Mesenchymal stem cell (in vitro differentiated cells and primary cell): ENCODE data around the gene ECI1.

Source experiments
- DNase-seq: peaks from one replicate; pipeline ENCODE4 v3.0.0-alpha.2; 2013
- H2AFZ ChIP-seq: one replicate; pipeline ENCODE4 v1.6.1; 2013; ENCODE audit warnings: low read depth, mild to moderate bottlenecking, control low read depth, inconsistent platforms, low read length, moderate library complexity
- H2AK5ac ChIP-seq: 2 replicates; pipeline ENCODE4 v1.6.1; 2013; ENCODE audit warnings: low read length, moderate library complexity, mild to moderate bottlenecking, inconsistent platforms; ENCODE audit not compliant: severe bottlenecking
- H2BK120ac ChIP-seq: one replicate; pipeline ENCODE4 v1.6.1; 2013; ENCODE audit warnings: low read depth, mild to moderate bottlenecking, inconsistent platforms, low read length, moderate library complexity
- H2BK12ac ChIP-seq, 2 experiments: one replicate each; pipeline ENCODE4 v1.6.1; 2013; ENCODE audit warnings: inconsistent platforms in 2 of 2, low read length in 2 of 2, mild to moderate bottlenecking in 2 of 2, moderate library complexity in 2 of 2, control low read depth in 1 of 2
- H2BK15ac ChIP-seq: one replicate; pipeline ENCODE4 v1.6.1; 2013; ENCODE audit warnings: mild to moderate bottlenecking, low read depth, inconsistent platforms; ENCODE audit not compliant: poor library complexity, severe bottlenecking
- H2BK5ac ChIP-seq: 2 replicates; pipeline ENCODE4 v1.6.1; 2013; ENCODE audit warnings: low read depth, mild to moderate bottlenecking, low read length, control low read depth, inconsistent platforms; ENCODE audit not compliant: poor library complexity, severe bottlenecking
- H3K14ac ChIP-seq, 2 experiments: one replicate each; pipeline ENCODE4 v1.6.1; 2013; ENCODE audit warnings: inconsistent platforms in 2 of 2, low read length in 2 of 2, control low read depth in 1 of 2, mild to moderate bottlenecking in 1 of 2, moderate library complexity in 1 of 2
- H3K18ac ChIP-seq, 2 experiments: one replicate each; pipeline ENCODE4 v1.6.1; 2013; ENCODE audit warnings: inconsistent platforms in 2 of 2, low read length in 2 of 2, control low read depth in 1 of 2, low read depth in 1 of 2, mild to moderate bottlenecking in 1 of 2
- H3K23ac ChIP-seq, 2 experiments: one replicate each; pipeline ENCODE4 v1.6.1; 2013; ENCODE audit warnings: inconsistent platforms in 2 of 2, low read length in 2 of 2, mild to moderate bottlenecking in 2 of 2, moderate library complexity in 2 of 2, control low read depth in 1 of 2
- H3K27ac ChIP-seq: 2 replicates; pipeline ENCODE4 v1.5.1; 2013; ENCODE audit warnings: mild to moderate bottlenecking, moderate library complexity, low read length, control low read depth, inconsistent platforms; ENCODE audit not compliant: poor library complexity, severe bottlenecking
- H3K27me3 ChIP-seq, 2 experiments: 2 replicates each; pipeline versions ENCODE4 v1.6.1 to v1.7.0; 2013; ENCODE audit warnings: low read length in 2 of 2, mild to moderate bottlenecking in 2 of 2, moderate library complexity in 2 of 2, control low read depth in 1 of 2, inconsistent platforms in 1 of 2; ENCODE audit not compliant: control insufficient read depth in 1 of 2, insufficient read depth in 1 of 2
- H3K36me3 ChIP-seq, 2 experiments: 2 replicates each; pipeline versions ENCODE4 v1.6.1 to v1.7.0; 2013; ENCODE audit warnings: low read length in 2 of 2, control low read depth in 1 of 2, inconsistent platforms in 1 of 2, low read depth in 1 of 2, mild to moderate bottlenecking in 1 of 2; ENCODE audit not compliant: insufficient read depth in 2 of 2, control insufficient read depth in 1 of 2
- H3K4ac ChIP-seq, 2 experiments: one replicate each; pipeline ENCODE4 v1.6.1; 2013; ENCODE audit warnings: inconsistent platforms in 2 of 2, low read length in 2 of 2, mild to moderate bottlenecking in 2 of 2, moderate library complexity in 2 of 2, control low read depth in 1 of 2, low read depth in 1 of 2
- H3K4me1 ChIP-seq: 2 replicates; pipeline ENCODE4 v1.6.1; 2013; ENCODE audit warnings: low read depth, low read length, control low read depth; ENCODE audit not compliant: control insufficient read depth, insufficient read depth
- H3K4me2 ChIP-seq: 2 replicates; pipeline ENCODE4 v1.6.1; 2013; ENCODE audit warnings: low read length, mild to moderate bottlenecking, inconsistent platforms; ENCODE audit not compliant: poor library complexity, severe bottlenecking
- H3K4me3 ChIP-seq, 2 experiments: 2 replicates each; pipeline versions ENCODE4 v1.5.1 to v1.7.0; 2013; ENCODE audit warnings: low read length in 2 of 2, mild to moderate bottlenecking in 2 of 2, control low read depth in 1 of 2, low read depth in 1 of 2; ENCODE audit not compliant: insufficient read depth in 1 of 2
- H3K79me1 ChIP-seq: replicated peaks from 2 replicates; pipeline ENCODE4 v1.6.1; 2013; ENCODE audit warnings: mild to moderate bottlenecking, control low read depth, low read length, inconsistent platforms; ENCODE audit not compliant: poor library complexity, severe bottlenecking
- H3K9ac ChIP-seq: 2 replicates; pipeline ENCODE4 v1.7.0; 2013; ENCODE audit warnings: mild to moderate bottlenecking, low read length, moderate library complexity
- H3K9me3 ChIP-seq: 2 replicates; pipeline ENCODE4 v1.7.0; 2013; ENCODE audit warnings: mild to moderate bottlenecking, low read length; ENCODE audit not compliant: control insufficient read depth
- H4K8ac ChIP-seq: one replicate; pipeline ENCODE4 v1.6.1; 2013; ENCODE audit warnings: inconsistent platforms, mild to moderate bottlenecking, low read length, moderate library complexity
- H4K91ac ChIP-seq: one replicate; pipeline ENCODE4 v1.6.1; 2013; ENCODE audit warnings: mild to moderate bottlenecking, low read length, inconsistent platforms
- WGBS: methylation state at CpG from one replicate; pipeline ENCODE4 v1.1.7; 2013; ENCODE audit warnings: mixed read lengths; 5-methylcytosine and 5-hydroxymethylcytosine counted together

The ECI1 gene

GRCh38 chr16:2276368-2277195 is 25.2 kb upstream of the ECI1 start:
- Histone ChIP-seq H3K4me1 (peaks cover 9% of the 10 kb centered on the region), H3K27ac (no peak overlapping the region), H2BK5ac (no peak overlapping the region), H4K8ac (no peak overlapping the region), H3K27me3 (peaks cover 31 to 57% of the 10 kb centered on the region in 2 experiments), H3K9ac (no peak overlapping the region), H3K9me3 (no peaks in the 10 kb centered on the region), H2AFZ (no peak overlapping the region), H3K18ac (no peak overlapping the region), H2AK5ac (no peak overlapping the region), H3K4me3 (no peak overlapping the region), H3K36me3 (peaks cover 0 to 24% of the 10 kb centered on the region in 2 experiments), H3K4ac (no peak overlapping the region), H3K14ac (no peak overlapping the region), H3K4me2 (no peak overlapping the region), H3K79me1 (peaks cover 11% of the 10 kb centered on the region), H2BK120ac (no peak overlapping the region), H2BK15ac (no peak overlapping the region), H3K23ac (no peak overlapping the region), H4K91ac (no peak overlapping the region), H2BK12ac (no peak overlapping the region)
- no peak for DNase-seq
- 84% methylated on average over 24 of the region's 26 CpGs for WGBS

- WGBS = 86% methylated on average over 29 of the region's 30 CpGs
- no peak overlapping the region for H3K18ac ChIP-seq
These were observed 24.3 kb upstream of the ECI1 start for GRCh38 chr16:2275476-2276367.

GRCh38 chr16:2273931-2274330 is 22.5 kb upstream of the ECI1 start:
- Histone ChIP-seq H2AFZ (no peak overlapping the region), H2BK120ac (no peak overlapping the region), H3K9me3 (no peaks in the 10 kb centered on the region), H2AK5ac (no peak overlapping the region), H3K36me3 (peaks cover 0 to 27% of the 10 kb centered on the region in 2 experiments), H2BK12ac (no peak overlapping the region), H2BK15ac (no peak overlapping the region), H3K27me3 (peaks cover 19 to 31% of the 10 kb centered on the region in 2 experiments), H3K23ac (no peak overlapping the region), H3K4me1 (peaks cover 20% of the 10 kb centered on the region), H3K27ac (no peak overlapping the region), H3K4ac (no peak overlapping the region), H4K91ac (no peak overlapping the region), H3K4me2 (no peak overlapping the region), H3K4me3 (no peak overlapping the region), H3K14ac (no peak overlapping the region), H3K79me1 (peaks cover 33% of the 10 kb centered on the region), H4K8ac (no peak overlapping the region), H3K9ac (no peak overlapping the region), H3K18ac (no peak overlapping the region), H2BK5ac (no peak overlapping the region)
- DNase-seq = no peak
- 83% methylated on average over 10 of the region's 10 CpGs for WGBS

More at GRCh38 chr16:2275476-2276367, 24.3 kb upstream of the ECI1 start:
- Histone ChIP-seq H3K4me3 (no peak overlapping the region), H4K8ac (no peak overlapping the region), H3K4ac (no peak overlapping the region), H3K36me3 (peaks cover 0 to 27% of the 10 kb centered on the region in 2 experiments), H3K4me1 (peaks cover 10% of the 10 kb centered on the region), H4K91ac (no peak overlapping the region), H3K23ac (no peak overlapping the region), H2BK12ac (no peak overlapping the region), H3K9ac (no peak overlapping the region), H2BK5ac (no peak overlapping the region), H3K79me1 (peaks cover 19% of the 10 kb centered on the region), H3K14ac (no peak overlapping the region), H3K9me3 (no peaks in the 10 kb centered on the region), H2BK120ac (no peak overlapping the region), H3K27me3 (peaks cover 30 to 49% of the 10 kb centered on the region in 2 experiments), H2AK5ac (no peak overlapping the region), H3K27ac (no peak overlapping the region), H3K4me2 (no peak overlapping the region), H2BK15ac (no peak overlapping the region), H2AFZ (no peak overlapping the region)
- no peak for DNase-seq

DNA sequence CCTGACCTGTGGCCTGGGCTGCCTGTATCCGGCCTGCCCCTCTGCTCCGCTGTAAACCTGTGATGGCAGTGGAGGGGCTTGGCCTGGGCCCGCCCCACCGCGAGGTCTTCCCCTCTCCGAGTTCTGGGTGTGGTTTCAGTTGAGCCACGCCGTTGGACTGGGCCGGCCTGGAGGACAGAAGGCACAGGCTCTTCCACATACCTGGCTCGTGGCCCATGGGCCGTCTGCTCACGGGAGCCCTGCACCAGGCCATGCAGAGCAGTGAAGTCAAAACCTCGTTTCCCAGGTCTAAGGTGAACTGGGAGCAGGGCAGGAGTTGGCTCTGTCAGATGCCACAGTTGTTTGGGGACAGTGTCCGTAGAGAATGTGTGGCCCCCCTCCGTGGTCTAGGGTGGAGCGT is 22.1 kb upstream of the ECI1 start:
- Histone ChIP-seq H3K14ac (no peak overlapping the region), H2BK12ac (no peak overlapping the region), H3K79me1 (peaks cover 33% of the 10 kb centered on the region), H3K27ac (no peak overlapping the region), H3K4ac (no peak overlapping the region), H2BK15ac (no peak overlapping the region), H2AK5ac (no peak overlapping the region), H3K4me2 (no peak overlapping the region), H2AFZ (no peak overlapping the region), H3K36me3 (peaks cover 0 to 27% of the 10 kb centered on the region in 2 experiments), H3K4me1 (peaks cover 20% of the 10 kb centered on the region), H3K9me3 (no peaks in the 10 kb centered on the region), H4K8ac (no peak overlapping the region), H3K9ac (no peak overlapping the region), H2BK120ac (no peak overlapping the region), H4K91ac (no peak overlapping the region), H3K27me3 (peaks cover 19 to 26% of the 10 kb centered on the region in 2 experiments), H3K4me3 (no peak overlapping the region), H2BK5ac (no peak overlapping the region), H3K23ac (no peak overlapping the region), H3K18ac (no peak overlapping the region)
- DNase-seq = no peak
- 96% methylated on average over 16 of the region's 16 CpGs for WGBS
